KMS-11 (cell line): ENCODE measurements around the gene A4GALT.

Experiments used
- H2AFZ ChIP-seq: fragments of 200-600 bp; sonication (generic); 2 replicates; pipeline ENCODE4 v1.6.1; 2016; ENCODE audit warnings: antibody characterized with exemption, mixed run types, low read depth
- H3K27ac ChIP-seq: fragments of 200-600 bp; sonication (generic); 2 replicates; pipeline ENCODE4 v1.6.1; 2016; ENCODE audit warnings: mild to moderate bottlenecking, mixed run types
- H3K27me3 ChIP-seq: fragments of 200-600 bp; sonication (generic); 2 replicates; pipeline ENCODE4 v1.6.1; 2017; ENCODE audit warnings: mild to moderate bottlenecking, low read depth, mixed run types, moderate library complexity; ENCODE audit not compliant: insufficient read depth
- H3K36me3 ChIP-seq: fragments of 200-600 bp; sonication (generic); 2 replicates; pipeline ENCODE4 v1.6.1; 2017; ENCODE audit warnings: mild to moderate bottlenecking, mixed run types; ENCODE audit not compliant: insufficient read depth
- H3K4me1 ChIP-seq: fragments of 200-600 bp; sonication (generic); 2 replicates; pipeline ENCODE4 v1.6.1; 2016; ENCODE audit warnings: mild to moderate bottlenecking, low read depth, mixed run types; ENCODE audit not compliant: poor library complexity, severe bottlenecking
- H3K4me2 ChIP-seq: fragments of 200-600 bp; sonication (generic); 2 replicates; pipeline ENCODE4 v1.7.0; 2016; ENCODE audit warnings: mild to moderate bottlenecking, mixed run types
- H3K4me3 ChIP-seq: fragments of 200-600 bp; sonication (generic); IDR thresholded peaks from 2 replicates; pipeline ENCODE4 v1.6.1; 2017; ENCODE audit warnings: low read depth, low read length, mixed read lengths; ENCODE audit not compliant: insufficient read depth
- H3K79me2 ChIP-seq: fragments of 200-600 bp; sonication (generic); 2 replicates; pipeline ENCODE4 v1.6.1; 2016; ENCODE audit warnings: low read depth, mixed run types; ENCODE audit not compliant: insufficient read depth
- H3K9ac ChIP-seq: fragments of 200-600 bp; sonication (generic); 2 replicates; pipeline ENCODE4 v1.6.1; 2016; ENCODE audit warnings: mild to moderate bottlenecking, mixed run types
- H4K20me1 ChIP-seq: fragments of 200-600 bp; sonication (generic); 2 replicates; pipeline ENCODE4 v1.6.1; 2016; ENCODE audit warnings: mild to moderate bottlenecking, mixed run types; ENCODE audit not compliant: insufficient read depth
- CTCF ChIP-seq: fragments of 200-600 bp; sonication (generic); conservative IDR thresholded peaks from 2 replicates; pipeline ENCODE4 v1.6.1; 2017; ENCODE audit warnings: low read depth, mild to moderate bottlenecking, antibody characterized with exemption, low read length, moderate library complexity, mixed read lengths

Gene A4GALT

GRCh38 chr22:42692239-42693054 is 28.2 kb downstream of the A4GALT start:
- Histone ChIP-seq H4K20me1 (no peaks in the 10 kb centered on the region), H3K9ac (no peak overlapping the region), H3K27ac (no peak overlapping the region), H2AFZ (no peak overlapping the region), H3K79me2 (no peaks in the 10 kb centered on the region), H3K4me1 (no peaks in the 10 kb centered on the region), H3K27me3 (no peaks in the 10 kb centered on the region), H3K36me3 (no peaks in the 10 kb centered on the region), H3K4me3 (no peak overlapping the region), H3K4me2 (no peak overlapping the region)
- 0 out of 2 replicates have a peak, but pooled peaks have one; percentile 11 for TF ChIP-seq CTCF

DNA sequence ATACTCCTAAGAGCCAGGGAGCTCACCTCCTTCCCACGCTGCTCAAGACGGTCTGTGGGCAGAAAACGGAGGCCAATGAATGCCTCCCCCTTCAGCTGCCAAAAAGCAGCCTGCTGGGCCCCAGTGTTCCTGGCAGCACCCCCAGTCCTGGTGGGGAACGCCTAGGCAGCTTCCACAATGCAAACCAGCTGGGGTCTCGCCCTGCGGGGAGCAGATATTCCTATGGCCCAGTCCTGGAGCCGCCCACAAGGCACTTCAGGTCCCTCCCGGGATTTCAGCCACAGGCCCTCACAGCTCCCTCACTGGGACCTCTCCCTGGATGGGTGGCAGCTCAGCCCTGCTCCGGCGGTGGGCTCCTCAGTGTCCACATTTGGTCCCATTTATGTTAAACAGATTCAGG is 29.2 kb downstream of the A4GALT start:
- no peaks in the 10 kb centered on the region for H4K20me1 ChIP-seq
- H2AFZ ChIP-seq, result no peak overlapping the region
- H3K27me3 ChIP-seq, result no peaks in the 10 kb centered on the region
- H3K9ac ChIP-seq, result no peak overlapping the region
- no peak overlapping the region for H3K4me2 ChIP-seq
- no peaks in the 10 kb centered on the region for H3K79me2 ChIP-seq
- peaks cover 6% of the 10 kb centered on the region for H3K4me1 ChIP-seq
- H3K4me3 ChIP-seq, result no peak overlapping the region
- H3K36me3 ChIP-seq, result no peaks in the 10 kb centered on the region
- no peak for TF ChIP-seq CTCF
- H3K27ac ChIP-seq, result no peak overlapping the region

- Histone ChIP-seq H3K36me3 (no peaks in the 10 kb centered on the region), H3K27ac (no peak overlapping the region), H3K79me2 (no peaks in the 10 kb centered on the region), H3K9ac (no peak overlapping the region), H4K20me1 (no peaks in the 10 kb centered on the region), H3K4me3 (no peak overlapping the region), H2AFZ (no peak overlapping the region), H3K4me1 (peaks cover 13% of the 10 kb centered on the region), H3K27me3 (no peaks in the 10 kb centered on the region), H3K4me2 (no peak overlapping the region)
- TF ChIP-seq CTCF, result no peak
Measured at GRCh38 chr22:42688241-42689211, 32.1 kb downstream of the A4GALT start.

DNA sequence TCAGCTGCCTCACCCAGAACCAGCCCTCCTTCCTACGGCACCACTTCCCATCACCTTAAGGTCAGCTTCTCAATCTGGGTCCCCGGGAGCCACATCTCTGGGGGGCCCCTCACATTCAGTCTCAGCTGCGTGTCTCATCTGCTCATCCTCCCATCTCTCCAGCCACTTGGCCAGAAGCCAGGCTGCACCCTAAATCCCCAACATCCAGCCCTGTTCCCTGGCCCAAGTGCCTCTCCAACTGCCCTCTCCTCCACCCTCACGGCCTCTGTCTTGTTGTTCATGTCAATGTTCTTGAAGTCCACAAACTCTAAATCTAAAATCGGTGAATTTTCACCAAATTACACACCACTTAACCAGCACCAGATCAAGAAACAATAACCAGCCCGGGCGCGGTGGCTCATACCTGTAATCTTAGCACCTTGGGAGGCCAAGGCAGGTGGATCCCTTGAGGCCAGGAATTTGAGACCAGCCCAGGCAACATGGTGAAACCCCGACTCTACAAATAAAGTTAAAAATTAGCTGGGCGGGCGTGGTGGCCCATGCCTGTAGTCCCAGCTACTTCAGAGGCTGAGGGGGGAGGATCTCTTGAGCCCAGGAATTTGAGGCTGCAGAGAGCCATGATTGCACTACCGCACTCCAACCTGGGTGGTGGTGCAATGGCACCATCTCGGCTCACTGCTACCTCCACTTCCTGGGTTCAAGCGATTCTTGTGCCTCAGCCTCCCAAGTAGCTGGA is 33.7 kb downstream of the A4GALT start:
- Histone ChIP-seq H3K4me1 (peaks cover 13% of the 10 kb centered on the region), H3K79me2 (no peaks in the 10 kb centered on the region), H3K4me3 (no peak overlapping the region), H3K27me3 (no peaks in the 10 kb centered on the region), H3K9ac (no peak overlapping the region), H3K4me2 (no peak overlapping the region), H3K27ac (no peak overlapping the region), H2AFZ (no peak overlapping the region; the same call in 1 of the 2 replicates), H3K36me3 (no peaks in the 10 kb centered on the region), H4K20me1 (no peaks in the 10 kb centered on the region)
- TF ChIP-seq CTCF, result no peak
